K562 treated with DMSO at 1 percent for 24 hours (cell line): ENCODE measurements around the gene YDJC. TPM values are rescaled to one million over a fixed set of nuclear protein-coding genes. Genes with fewer than 3 reads are reported as not detected.

Experiments
- total RNA-seq: library from RNA; unstranded; fragments of 300-600 nt; gene quantifications from 2 replicates; pipeline ENCODE4 v1.2.3, GENCODE V29; 2022; ENCODE audit warnings: low read depth; ENCODE audit not compliant: insufficient read depth

Gene YDJC, protein sequence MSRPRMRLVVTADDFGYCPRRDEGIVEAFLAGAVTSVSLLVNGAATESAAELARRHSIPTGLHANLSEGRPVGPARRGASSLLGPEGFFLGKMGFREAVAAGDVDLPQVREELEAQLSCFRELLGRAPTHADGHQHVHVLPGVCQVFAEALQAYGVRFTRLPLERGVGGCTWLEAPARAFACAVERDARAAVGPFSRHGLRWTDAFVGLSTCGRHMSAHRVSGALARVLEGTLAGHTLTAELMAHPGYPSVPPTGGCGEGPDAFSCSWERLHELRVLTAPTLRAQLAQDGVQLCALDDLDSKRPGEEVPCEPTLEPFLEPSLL
- total RNA-seq, result 545 and 654 TPM in 2 replicates

DNA sequence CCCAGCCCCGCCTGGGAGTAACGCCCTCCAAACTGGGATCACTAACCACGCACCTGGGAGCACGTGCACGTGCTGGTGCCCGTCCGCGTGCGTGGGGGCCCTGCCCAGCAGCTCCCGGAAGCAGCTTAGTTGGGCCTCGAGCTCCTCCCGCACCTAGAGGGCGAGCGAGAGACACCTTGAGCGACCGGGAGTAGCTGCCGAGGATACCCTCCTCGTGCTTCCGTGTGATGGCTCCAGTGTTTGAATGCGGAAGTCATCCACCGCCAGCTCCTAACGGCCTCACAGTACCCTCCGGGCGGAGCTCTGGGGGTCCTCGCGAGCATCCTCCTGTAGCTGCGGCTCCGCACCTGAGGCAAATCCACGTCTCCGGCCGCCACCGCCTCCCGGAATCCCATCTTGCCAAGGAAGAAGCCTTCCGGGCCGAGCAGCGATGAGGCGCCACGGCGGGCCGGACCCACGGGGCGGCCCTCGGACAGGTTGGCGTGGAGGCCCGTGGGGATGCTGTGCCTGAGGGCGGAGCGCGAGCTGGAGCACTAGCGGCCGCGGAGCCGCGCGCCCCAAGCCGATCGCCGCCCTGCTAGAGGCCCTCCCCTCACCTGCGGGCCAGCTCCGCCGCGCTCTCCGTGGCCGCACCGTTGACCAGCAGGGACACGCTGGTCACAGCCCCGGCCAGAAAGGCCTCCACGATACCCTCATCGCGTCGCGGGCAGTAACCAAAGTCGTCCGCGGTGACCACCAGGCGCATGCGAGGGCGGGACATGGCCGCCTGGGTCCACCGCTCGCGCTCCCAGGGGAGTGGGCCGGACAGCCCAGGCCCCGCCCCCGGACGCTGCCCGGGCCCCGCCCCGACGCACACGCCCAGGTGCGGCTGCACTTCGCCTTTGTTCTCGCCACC is at the start of gene YDJC:
Gene YDJC, minus strand, starts transcription at position 768 of the 895 bp plus-strand sequence. Its CDS starts 8 bp downstream, at position 760.

DNA sequence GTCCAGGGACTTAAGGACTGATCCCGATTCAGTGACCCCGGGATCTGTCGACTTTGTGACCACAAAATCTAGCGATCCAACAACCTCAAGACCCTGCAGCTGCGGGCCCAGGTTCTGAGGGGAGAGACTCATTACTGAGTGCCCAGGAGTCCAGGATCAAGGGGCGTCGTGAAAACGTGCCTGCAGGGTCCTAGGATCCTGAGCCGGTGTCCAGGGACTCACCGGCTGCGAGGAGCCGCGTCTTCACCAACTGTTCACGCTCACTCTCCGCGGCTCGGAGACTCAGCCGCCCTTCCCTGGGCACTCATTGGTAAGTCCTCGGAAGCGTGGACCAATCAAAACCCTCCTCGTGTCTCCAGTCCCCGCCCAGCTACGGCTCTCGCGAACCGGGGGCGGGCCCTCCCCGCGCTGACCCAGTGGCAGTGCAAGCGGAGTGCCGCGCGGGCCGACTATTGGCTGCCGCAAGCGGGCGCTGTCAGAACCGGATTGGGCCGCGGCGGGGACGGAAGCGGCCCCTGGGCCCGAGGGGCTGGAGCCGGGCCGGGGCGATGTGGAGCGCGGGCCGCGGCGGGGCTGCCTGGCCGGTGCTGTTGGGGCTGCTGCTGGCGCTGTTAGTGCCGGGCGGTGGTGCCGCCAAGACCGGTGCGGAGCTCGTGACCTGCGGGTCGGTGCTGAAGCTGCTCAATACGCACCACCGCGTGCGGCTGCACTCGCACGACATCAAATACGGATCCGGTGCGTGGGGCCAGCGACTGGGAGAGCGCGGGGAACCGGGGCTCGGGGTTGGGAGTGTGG is 12.2 kb upstream of the YDJC start, which contains the start of gene SDF2L1:
Gene SDF2L1, plus strand, starts transcription at position 514 of the 795 bp plus-strand sequence. Its CDS starts 35 bp downstream, at position 549.

DNA sequence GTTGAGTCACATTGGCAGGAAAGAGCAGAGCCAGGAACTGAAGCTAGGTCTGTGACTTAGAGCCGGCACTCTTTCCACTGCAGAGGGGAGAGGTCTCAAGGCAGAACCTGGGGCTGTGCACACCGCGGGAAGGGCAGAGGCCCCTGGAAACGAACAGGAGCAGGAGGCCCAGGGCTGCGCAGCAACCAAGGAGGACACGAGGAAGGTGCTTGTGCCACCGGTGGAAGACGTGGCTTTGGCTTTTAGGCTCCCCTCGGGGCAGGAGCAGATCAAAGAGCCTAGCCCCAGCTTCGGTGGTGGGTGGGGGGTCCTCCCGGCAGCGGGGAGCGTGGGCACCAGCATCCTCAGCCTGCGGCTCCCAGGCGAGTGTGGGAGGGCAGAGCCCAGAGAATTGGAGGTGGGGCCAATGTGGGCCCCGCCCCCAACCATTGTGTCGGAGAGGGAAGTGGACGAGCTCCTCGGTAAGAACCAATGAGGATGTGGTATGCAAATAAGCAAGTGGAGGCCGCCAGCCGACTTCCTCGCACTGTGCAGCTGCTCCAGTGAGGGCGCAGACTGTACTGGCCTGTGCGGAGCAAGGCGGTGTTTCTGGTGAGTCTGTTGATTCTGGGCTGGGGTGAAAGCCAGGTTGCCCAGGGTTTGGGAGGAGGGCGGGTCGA is 2.5 kb upstream of the YDJC start, which contains the start of gene CCDC116:
Gene CCDC116, plus strand, starts transcription at position 524 of the 659 bp plus-strand sequence. CDS start 422 bp downstream, outside the sequence.

Other genes with a start within 250 kb of the YDJC start
- 1.5 and 1.6 TPM in 2 replicates for gene RIMBP3B, start 246.3 kb downstream of the YDJC start, total RNA-seq
- gene HIC2, start 212.7 kb downstream of the YDJC start, total RNA-seq, result 51.1 and 51.2 TPM in 2 replicates
- 30.5 and 31.5 TPM in 2 replicates for gene TMEM191C, start 162.6 kb downstream of the YDJC start, total RNA-seq
- gene RIMBP3C, start 78.6 kb downstream of the YDJC start, total RNA-seq, result 1.4 TPM in 2 replicates
- 200 and 225 TPM in 2 replicates for gene UBE2L3, start 62.3 kb downstream of the YDJC start, total RNA-seq
- gene CCDC116, start 2.7 kb upstream of the YDJC start, total RNA-seq, result 4.5 and 7.2 TPM in 2 replicates
- 861 and 964 TPM in 2 replicates for gene SDF2L1, start 12.3 kb upstream of the YDJC start, total RNA-seq
- 133 and 134 TPM in 2 replicates for gene PPIL2, start 36.0 kb upstream of the YDJC start, total RNA-seq
- gene YPEL1, start 105.8 kb upstream of the YDJC start, total RNA-seq, result 10.2 and 21.3 TPM in 2 replicates
- gene MAPK1, start 237.6 kb upstream of the YDJC start, total RNA-seq, result 306 and 321 TPM in 2 replicates